Cardiac muscle cell (in vitro differentiated cells and primary cell): ENCODE data around the gene PCYOX1L. TPM values are rescaled to one million over a fixed set of nuclear protein-coding genes. Genes with fewer than 3 reads are reported as not detected.

Source experiments
- DNase-seq, 2 donors: peaks; one replicate each; pipeline versions ENCODE4 v3.0.0 to v3.0.0-alpha.2; 2010 to 2017; ENCODE audit warnings: low read depth in 1 of 2, low spot score in 1 of 2
- H3K27ac ChIP-seq: fragments of 200-600 bp; sonication (generic); 2 replicates; pipeline ENCODE4 v1.5.1; 2016
- H3K27me3 ChIP-seq: fragments of 200-600 bp; sonication (generic); 2 replicates; pipeline ENCODE4 v1.6.0; 2016; ENCODE audit warnings: control low read depth
- H3K36me3 ChIP-seq: fragments of 200-600 bp; sonication (generic); 2 replicates; pipeline ENCODE4 v1.5.1; 2016; ENCODE audit warnings: control low read depth
- H3K4me1 ChIP-seq: fragments of 200-600 bp; sonication (generic); 2 replicates; pipeline ENCODE4 v1.8.1; 2017; ENCODE audit warnings: low read depth, mild to moderate bottlenecking, mixed run types
- H3K4me3 ChIP-seq: fragments of 200-600 bp; sonication (generic); 2 replicates; pipeline ENCODE4 v1.5.1; 2016; ENCODE audit warnings: mild to moderate bottlenecking
- H3K9me3 ChIP-seq: fragments of 200-600 bp; sonication (generic); 2 replicates; pipeline ENCODE4 v1.5.1; 2017; ENCODE audit warnings: low read depth, mild to moderate bottlenecking, control low read depth
- polyA plus RNA-seq: library from polyadenylated mRNA; unstranded; fragments of >200 nt; fragmentation: Nextera tagmentation; extraction: Ambion mirVana; gene quantifications from 2 replicates; pipeline ENCODE4 v1.2.1, GENCODE V29; 2016
- total RNA-seq: library from RNA; depleted of rRNA; stranded (reverse); fragments of >200 nt; gene quantifications from 2 replicates; pipeline ENCODE4 v1.2.3, GENCODE V29; 2016
- TF ChIP-seq, protein P1 (sequence below): IDR thresholded peaks from 2 replicates; pipeline ENCODE4 v1.5.1; 2012; ENCODE audit warnings: low read depth, mild to moderate bottlenecking, low read length

The PCYOX1L gene
- total and polyA plus RNA-seq, 2 experiments from 2014 or later, result 15.3 to 16.1 TPM

DNA sequence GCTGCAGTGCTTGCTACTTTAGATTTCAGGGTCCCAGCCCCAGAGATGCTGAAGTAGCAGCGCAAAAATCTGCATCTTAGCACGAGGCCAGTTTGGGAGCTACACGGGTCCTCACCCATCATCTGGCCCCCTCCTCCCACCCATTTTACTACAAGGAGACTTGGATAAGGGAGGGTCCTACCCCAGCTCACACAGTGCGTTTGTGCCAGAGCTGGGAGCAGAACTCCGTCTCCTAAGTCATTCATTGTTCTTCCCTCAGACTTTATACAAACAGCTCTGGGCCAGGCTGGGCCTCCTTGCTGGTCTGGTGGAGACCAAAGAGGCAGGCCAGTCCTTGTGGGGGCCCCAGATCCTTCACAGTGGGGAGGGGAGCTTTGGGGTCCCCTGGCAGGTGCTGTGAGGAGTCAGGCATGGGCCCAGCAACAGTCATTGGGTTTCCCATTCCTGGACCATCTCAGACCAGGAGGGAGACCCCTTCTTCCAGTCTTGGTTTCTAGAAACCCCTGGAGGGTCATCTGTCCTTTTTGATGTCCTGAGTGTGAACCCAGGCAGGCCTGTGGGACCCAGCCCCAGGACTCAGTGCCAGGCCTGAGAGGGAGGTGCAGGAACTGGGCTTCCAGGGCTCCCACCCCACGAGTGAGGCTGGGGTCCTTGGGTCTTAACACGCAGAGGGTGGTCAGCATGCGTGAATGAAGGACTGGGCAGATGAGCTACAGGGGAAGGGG is 23.6 kb downstream of the PCYOX1L start:
- H3K4me3 ChIP-seq, result no peak overlapping the region
- H3K36me3 ChIP-seq, result no peaks in the 10 kb centered on the region
- peak overlapping the region; percentile 99 for H3K27ac ChIP-seq
- TF ChIP-seq, protein P1, sequence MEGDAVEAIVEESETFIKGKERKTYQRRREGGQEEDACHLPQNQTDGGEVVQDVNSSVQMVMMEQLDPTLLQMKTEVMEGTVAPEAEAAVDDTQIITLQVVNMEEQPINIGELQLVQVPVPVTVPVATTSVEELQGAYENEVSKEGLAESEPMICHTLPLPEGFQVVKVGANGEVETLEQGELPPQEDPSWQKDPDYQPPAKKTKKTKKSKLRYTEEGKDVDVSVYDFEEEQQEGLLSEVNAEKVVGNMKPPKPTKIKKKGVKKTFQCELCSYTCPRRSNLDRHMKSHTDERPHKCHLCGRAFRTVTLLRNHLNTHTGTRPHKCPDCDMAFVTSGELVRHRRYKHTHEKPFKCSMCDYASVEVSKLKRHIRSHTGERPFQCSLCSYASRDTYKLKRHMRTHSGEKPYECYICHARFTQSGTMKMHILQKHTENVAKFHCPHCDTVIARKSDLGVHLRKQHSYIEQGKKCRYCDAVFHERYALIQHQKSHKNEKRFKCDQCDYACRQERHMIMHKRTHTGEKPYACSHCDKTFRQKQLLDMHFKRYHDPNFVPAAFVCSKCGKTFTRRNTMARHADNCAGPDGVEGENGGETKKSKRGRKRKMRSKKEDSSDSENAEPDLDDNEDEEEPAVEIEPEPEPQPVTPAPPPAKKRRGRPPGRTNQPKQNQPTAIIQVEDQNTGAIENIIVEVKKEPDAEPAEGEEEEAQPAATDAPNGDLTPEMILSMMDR, result no peak
- H3K9me3 ChIP-seq, result no peaks in the 10 kb centered on the region
- peaks cover 50% of the 10 kb centered on the region for H3K4me1 ChIP-seq
- no peak for DNase-seq
- no peaks in the 10 kb centered on the region for H3K27me3 ChIP-seq

DNA sequence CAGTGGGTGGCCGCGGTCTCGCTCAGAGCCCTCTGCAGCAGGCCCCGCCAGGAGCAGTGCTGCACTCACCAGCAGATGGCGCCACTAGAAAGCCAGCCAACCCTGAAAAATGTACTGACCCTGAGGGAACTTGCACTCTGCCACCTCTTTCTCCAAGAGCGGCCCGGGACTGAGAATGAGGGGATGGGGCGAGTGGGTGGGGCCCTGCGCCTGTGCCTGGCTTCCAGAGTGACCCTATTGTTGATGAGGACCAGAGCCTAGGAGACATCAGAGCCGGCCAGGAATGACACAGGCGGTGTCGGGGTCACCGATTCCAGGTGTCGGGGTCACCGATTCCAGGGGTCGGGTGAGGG is 24.1 kb downstream of the PCYOX1L start:
- DNase-seq, result peak; percentile 81 to 90
- H3K9me3 ChIP-seq, result no peaks in the 10 kb centered on the region
- no peaks in the 10 kb centered on the region for H3K27me3 ChIP-seq
- no peak overlapping the region for H3K4me3 ChIP-seq
- no peaks in the 10 kb centered on the region for H3K36me3 ChIP-seq
- TF ChIP-seq, protein P1, result peak; percentile 94
- H3K4me1 ChIP-seq, result peaks cover 55% of the 10 kb centered on the region
- H3K27ac ChIP-seq, result peak overlapping the region; percentile 99

DNA sequence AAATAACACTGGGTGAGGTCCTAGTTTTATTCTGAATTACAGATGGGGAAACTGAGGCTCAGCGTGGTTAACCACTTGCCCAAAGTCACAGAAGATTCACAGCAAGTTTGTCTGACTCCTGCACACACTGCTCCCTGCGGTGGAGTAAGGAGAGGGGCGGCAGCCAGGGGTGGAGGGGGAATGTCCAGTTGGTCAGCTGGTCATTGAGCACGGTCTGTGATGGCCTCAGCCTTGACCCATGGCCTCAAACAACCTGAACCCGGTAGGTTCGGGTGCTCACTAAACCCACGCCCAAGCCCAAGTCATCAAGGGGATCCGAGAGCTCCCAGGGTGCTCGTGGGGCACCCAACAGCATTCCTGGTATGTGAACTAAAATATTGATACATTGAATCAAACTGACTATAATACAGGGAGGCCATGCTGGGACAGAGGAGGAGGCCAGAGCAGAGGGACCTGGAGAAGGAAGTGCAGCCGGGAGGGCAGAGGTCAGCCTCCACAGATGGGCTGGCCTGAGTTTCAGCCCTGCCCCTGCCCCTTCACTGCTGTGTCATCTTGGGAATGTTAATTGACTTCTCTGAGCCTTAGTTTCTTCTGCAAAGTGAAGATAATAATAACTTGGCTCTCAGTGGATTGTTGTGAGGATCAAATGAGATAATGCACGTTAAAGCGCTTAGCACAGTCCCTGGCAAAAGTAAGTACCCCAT is 24.8 kb downstream of the PCYOX1L start:
- TF ChIP-seq, protein P1, result no peak
- no peaks in the 10 kb centered on the region for H3K36me3 ChIP-seq
- H3K4me3 ChIP-seq, result no peak overlapping the region
- H3K9me3 ChIP-seq, result no peaks in the 10 kb centered on the region
- H3K27ac ChIP-seq, result peak overlapping the region; percentile 99
- no peaks in the 10 kb centered on the region for H3K27me3 ChIP-seq
- DNase-seq, result no peak
- peaks cover 62% of the 10 kb centered on the region for H3K4me1 ChIP-seq

DNA sequence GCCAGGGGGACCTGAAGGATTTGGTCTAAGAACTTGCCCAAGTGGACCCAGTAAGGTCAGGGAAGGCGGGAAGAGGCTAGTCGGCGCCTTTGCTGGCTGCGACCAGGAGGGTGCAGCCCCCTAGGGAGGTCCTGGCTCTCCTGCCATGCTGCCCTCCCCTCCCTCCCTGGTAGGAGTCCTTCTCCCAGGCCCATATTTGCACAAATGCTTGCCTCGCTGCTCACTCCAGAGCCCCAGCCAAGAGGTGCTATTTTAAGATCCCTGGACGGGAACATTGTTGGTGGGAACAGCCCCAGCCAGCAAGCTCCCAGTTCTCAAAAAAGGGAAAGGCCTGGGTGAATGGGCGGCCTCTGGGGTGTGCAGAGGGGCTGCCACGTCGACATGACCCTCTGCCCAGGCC is 25.6 kb downstream of the PCYOX1L start:
- Histone ChIP-seq H3K9me3 (no peaks in the 10 kb centered on the region), H3K27me3 (no peaks in the 10 kb centered on the region), H3K27ac (peak overlapping the region; percentile 99), H3K4me3 (no peak overlapping the region), H3K36me3 (no peaks in the 10 kb centered on the region), H3K4me1 (peaks cover 69% of the 10 kb centered on the region)
- TF ChIP-seq, protein P1, result no peak
- peak in 1 of 2 donors; percentile 82 for DNase-seq

DNA sequence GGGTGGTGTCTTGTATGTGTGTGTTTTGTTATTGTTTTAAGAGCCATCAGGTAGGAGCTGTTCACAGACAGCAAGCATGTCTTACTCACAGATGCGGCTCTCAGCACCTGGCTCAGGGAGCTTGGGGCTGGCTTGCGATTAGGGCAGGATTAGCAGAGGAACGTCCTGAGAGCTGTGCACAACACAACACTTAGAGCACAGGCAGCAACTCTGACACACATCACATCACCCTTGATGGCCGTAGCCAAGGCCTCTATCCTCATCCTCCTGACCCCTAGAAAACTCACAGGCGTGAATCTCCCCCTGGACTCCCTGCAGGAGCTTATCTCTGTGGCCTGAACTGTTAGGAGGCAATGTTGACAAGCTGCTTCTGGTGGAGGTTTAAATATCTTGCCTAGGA is 28.3 kb downstream of the PCYOX1L start:
- Histone ChIP-seq H3K4me1 (peaks cover 86% of the 10 kb centered on the region), H3K27me3 (no peaks in the 10 kb centered on the region), H3K27ac (peak overlapping the region; percentile 99), H3K4me3 (no peak overlapping the region), H3K36me3 (no peaks in the 10 kb centered on the region), H3K9me3 (no peaks in the 10 kb centered on the region)
- peak; percentile 26 to 67 for DNase-seq
- TF ChIP-seq, protein P1, result no peak
